ENCODE data around the gene CD300C.
A peak's percentile ranks its signal among the peaks of the same experiment; 100 is the strongest.
"Not testable (repeated sequence)": the region's sequence is repeated elsewhere in the genome, so short reads cannot be mapped to it uniquely, and the experiment has no call there.

Gene CD300C

DNA sequence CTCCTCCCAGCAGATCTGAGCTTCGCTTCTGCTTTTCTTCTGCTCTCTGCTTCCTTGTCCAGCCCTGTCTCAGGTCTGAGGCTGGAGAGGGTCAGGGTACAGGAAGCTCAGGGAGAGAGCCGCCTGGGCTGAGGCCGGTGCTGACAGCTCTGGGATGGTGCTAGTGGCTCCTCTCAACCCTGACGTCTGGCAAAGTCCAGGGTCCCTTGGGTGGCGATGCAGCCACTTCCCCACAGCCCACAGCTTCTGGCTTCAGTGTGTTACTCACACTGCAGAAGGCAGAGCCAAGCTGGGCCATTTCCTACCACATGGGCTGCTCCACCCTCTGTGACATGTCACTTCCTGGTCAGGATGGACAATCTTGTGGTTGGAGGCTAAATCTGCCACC, at the start of gene CD300C:
CD300C (minus strand) TSS at position 273 of the 388 bp plus-strand sequence. CDS start 333 bp downstream, outside the sequence.
- DNase-seq, result peak; percentile 91

DNA sequence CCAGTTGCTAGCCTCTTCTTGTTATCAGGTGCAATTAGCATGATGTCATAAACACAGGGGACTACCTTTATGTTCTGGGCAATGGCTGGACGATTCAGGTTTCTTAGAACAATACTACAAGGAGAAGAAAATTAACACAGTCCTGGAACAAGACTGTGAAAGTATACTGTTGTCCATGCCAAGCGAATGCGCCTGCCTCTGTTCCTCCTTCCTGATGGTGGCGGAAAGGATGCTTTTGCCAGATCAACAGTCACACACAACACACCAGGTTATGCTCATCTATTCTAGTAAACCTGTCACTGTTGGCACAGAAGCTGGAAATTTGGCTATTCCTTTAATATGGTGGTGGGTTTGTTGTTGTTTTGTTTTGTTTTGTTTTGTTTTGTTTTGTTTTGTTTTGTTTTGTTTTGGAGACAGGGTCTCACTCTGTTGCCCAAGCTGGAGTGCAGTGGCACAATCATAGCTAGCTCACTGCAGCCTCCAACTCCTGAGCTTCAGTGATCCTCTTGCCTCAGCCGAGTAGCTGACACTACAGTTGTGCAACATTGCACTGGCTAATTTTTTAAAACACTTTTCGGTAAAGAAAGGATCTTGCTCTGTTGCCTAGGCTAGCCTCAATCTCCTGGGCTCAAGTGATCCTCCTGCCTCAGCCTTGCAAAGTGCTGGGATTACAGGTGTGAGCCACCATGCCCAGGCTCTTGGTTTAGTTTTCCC, 49.3 kb upstream of the CD300C start:
- no peak for DNase-seq

DNA sequence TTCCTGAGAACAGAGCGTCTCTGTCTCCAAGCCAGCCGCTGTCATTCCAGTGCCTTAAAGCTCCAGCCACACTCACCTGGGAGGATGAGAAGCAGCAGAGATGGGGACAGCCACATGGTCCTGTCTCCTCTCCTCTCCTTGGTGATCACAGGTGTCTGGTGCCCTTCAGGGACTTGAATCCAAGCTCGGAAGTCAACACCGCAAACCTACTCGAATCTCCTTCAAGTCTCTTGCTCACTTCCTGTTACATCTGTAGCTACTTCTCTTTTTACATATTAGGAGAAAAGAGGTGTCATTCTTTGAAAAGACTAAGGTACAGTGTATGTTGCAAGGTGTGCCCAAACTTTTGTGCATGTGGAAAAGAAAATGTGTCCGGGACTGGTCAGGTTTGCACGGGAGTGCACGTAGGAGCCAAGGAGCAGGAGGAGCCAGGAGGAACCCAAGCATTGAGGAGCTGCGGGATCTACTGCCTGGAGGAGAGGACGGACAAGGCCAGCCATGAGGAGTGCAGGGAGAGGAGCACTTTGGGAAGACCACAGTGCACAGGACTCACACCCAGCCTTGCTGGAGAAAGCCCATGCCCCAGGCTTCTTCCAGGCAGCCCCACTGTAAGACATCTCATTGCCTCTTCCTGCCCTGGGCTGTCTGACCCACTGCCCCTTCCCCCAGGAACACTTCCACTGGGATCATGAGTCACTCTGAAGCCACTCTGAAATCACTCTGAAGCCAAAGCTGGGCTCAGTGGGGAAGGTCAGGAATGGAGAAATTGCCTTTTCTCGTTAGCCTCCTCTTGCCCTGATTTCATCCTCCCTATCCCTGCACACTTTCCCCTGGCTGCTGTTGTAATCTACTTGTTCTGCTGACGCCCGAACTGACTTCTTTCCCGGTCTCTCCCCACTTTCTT, 46.4 kb upstream of the CD300C start, which contains the start of gene CD300LD:
CD300LD (minus strand) TSS at position 197 of the 904 bp plus-strand sequence; CDS start at position 116, 81 bp downstream.
- DNase-seq, result peak; percentile 36

DNA sequence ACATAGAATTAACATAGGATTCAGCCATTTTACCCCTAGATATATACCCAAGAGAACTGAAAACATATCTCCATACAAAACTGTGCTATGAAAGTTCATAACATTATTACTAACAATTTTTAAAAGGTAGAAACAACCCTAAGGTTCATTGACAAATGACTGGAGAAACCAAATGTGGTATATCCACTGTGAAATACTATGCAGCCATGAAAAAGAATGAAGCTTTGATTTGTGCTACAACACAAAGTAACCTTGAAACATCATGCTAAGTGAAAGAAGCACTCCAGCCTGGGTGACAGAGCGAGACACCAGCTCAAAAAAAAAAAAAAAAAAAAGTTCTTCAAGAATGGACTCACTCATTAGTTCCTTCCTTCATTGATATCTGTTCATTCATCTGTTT, 45.6 kb upstream of the CD300C start:
- DNase-seq, result no peak

- DNase-seq, result no peak
Measured at GRCh38 chr17:74585711-74586110, 39.8 kb upstream of the CD300C start.

DNA sequence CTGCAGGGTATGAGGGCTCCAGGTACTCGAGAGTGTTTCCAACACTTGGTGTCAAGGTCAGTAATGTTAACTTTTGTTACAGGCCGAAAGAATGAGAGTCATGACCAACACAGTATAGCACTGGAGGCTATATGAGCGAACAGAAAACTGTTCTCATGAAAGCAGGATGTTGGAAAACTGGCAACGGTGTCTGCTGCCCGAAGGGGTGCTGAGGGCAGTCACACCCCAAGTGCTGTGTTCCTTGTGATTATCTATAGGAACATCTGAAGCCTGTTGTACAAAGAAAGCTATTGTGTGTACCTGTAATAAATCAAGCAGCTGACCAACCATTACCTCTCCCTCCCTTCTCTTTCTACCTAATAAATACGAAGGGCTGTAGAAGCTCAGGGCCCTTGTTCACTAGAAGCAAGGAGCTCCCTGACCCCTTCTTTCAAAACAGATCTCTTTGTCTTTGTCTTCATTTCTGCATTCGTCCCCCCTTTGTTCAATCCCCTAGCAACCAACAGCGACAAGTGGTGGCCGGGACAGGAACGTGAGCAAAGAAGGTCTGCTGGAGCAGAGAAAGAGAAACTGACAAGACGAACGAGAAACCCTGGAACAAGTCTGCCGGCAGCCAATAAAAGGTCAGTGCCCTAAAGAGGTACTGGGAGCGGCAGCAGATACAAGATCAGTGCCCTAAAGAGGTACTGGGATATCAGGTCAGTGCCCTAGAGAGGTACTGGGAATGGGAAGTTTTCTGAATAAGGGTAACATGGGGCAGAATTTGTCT, 38.6 kb upstream of the CD300C start:
- DNase-seq, result no peak

DNA sequence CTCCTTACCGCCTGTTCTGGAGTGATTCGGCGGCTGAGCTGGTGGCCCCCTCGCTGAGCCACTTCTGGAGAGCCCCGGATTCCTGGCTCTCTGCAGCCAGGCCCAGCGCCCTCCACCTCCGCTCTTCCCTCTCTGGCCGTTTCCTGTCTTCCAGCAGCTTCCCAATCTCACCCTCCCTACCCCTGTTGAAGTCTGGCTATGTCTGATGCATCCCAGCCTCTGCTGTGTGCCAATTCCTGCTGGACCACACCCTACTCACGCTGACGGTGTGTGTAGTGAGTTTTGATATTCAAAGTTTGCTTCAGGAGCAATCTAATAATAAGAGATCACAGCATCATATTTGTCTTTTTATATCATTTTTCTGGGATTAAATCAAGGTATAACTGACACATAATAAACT, 36.7 kb upstream of the CD300C start:
- no peak for DNase-seq

GRCh38 chr17:74579900-74580299, 34.0 kb upstream of the CD300C start:
- DNase-seq, result peak; percentile 47

DNA sequence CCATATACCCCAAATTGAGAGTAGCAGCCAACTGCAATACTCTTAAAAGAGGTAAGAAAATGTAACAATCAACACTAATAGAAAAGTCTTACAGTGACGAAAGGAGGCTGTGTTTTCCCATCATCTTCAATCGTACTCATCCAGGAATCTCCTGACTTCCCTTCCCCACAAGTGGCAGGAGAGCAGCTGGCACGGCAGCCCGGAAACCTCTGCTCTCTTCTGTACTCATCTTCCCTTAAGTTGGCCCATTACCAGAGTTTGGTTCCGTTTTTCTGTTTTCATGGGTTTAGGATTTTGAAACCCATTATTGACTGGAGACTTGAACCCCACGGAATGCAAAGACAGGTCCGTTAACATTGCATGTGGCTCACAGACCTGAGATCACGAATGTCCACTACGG, 33.1 kb upstream of the CD300C start:
- peak; percentile 54 for DNase-seq

GRCh38 chr17:74574489-74575142, 28.7 kb upstream of the CD300C start:
- no peak for DNase-seq

- not testable (repeated sequence) for DNase-seq
Measured at GRCh38 chr17:74573635-74574034, 27.7 kb upstream of the CD300C start.

- DNase-seq, result no peak
Measured at GRCh38 chr17:74573169-74573568, 27.3 kb upstream of the CD300C start.

DNA sequence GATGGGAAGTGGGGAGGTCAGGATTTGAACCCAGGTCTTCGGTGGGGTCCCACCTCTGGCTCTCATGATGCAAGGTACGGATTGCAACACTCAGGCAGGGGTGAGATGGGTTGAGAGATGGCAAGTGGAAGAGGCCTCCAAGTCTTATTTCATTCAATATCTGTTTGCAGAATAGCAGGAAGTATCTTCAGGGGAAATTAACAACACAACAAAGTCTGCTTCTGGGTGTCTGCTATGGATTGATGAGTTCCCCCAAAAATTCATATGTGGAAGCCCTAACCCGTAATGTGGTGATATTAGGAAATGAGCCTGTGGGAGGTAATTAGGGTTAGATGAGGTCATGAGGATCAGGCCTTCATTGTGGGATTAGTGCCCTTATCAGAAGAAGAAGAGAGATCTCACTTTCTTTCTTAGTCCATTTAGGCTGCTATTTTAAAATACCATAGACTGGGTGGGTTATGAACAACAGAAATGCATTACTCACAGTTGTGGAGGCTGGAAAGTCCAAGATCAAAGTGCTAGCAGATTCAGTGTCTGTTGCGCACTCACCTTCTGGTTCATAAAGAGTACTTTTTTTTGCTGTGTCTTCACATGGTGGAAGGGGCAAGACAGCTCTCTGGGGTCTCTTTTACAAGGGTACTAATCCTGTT, 25.8 kb upstream of the CD300C start:
- DNase-seq, result peak; percentile 72

DNA sequence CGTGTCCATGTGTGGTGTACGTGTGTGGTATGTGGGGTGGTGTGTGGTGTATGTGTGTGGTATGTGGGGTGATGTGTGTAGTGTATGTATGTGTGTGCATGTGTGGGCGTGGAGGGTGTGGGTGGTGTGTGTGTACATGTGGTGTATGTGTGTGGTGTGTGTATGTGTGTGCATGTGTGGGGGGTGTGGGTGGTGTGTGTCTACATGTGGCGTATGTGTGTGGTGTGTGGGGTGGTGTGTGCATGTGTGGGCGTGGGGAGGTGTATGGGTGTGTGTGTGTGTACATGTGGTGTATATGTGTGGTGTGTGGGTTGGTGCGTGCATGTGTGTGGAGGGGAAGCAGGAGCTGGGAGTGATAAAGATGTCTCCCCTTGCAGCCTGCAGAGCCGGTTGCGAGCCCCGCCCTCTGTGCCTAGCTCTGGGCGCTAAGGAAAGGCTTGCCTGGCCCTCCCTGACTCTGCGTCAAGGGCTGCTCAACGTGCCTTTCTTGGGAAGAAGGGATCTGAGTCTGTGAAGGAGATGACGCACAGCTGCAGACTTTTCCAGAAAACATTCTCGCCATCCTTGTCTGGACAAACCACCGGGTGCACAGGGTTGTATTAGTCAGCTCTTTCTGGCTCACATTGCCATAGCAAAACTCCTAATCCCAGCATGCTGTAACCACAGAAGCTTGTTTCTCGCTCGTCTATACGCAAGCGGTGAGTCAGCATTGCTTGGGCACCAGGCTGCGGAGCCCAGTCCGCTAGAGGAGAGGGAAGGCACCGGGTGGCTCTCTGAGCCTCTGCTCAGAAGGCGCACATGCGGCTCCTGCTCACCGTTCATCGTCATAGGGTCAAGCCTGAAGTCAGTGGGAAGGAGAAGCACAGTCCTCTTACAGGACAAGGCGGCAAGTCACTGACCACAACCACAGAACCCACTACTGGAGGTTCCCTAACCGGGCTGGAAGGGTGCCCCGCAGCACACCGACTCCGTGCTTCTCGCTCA, 23.4 kb upstream of the CD300C start:
- DNase-seq, result peak; percentile 99

- DNase-seq, result no peak
Measured at GRCh38 chr17:74568106-74568873, 22.4 kb upstream of the CD300C start.

DNA sequence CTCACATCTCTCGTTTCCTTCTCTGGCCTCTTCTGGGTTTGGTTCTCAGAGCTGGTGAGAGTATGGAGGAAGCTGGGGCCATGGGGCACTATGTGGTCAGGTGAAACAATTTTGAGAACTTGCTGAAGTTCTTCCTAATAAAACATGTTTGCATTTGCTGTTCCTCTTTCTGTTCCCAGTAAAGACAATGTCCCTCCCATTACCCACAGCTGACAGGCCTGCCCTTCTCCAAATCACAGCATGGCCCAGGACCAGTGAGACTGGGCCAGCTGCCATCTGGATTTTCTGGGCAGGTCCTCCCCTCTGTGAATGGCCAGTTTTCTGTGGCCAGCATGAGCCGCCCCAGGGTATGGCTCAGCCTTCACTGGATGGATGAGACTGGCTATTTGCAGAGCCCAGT, 21.5 kb upstream of the CD300C start, which contains the start of gene CD300H:
CD300H (minus strand) TSS at position 113 of the 400 bp plus-strand sequence.
- DNase-seq, result peak; percentile 84

DNA sequence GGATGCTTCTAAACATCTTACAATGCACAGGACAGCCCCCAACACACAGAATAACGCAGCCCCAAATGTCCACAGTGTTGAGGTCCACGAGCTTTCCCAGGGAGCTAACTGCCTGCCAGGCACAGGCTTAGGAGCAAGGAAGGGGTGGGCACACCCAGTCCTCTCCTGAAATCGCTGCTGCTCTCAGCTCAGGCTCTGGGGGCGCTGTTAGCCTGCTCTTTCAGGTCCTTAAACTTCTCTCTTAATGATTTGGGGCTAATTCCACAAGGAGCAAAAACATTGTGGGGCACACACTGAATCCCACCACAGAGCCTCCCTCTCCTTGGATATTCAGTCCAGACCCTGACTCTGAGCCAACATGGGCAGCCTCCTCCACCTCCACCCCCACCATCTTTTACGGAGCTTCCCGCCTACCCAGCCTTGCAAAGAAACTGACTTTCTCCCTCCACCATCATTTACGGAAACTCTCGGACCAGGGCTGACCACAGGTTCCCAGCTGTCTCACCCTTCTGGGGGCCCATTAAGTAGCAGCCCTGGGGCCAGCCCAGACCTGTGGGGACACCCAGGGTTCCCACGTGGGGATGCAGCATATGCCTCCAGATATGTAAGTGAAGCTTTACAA, 20.3 kb upstream of the CD300C start:
- peak; percentile 73 for DNase-seq

GRCh38 chr17:74565126-74565525, 19.2 kb upstream of the CD300C start:
- no peak for DNase-seq

GRCh38 chr17:74563358-74563757, 17.4 kb upstream of the CD300C start:
- no peak for DNase-seq

All from suppressor macrophage treated with lipopolysaccharide for 4 hours (primary cell).